ENCODE data around the gene DNMT3A. TPM values are rescaled to one million over a fixed set of nuclear protein-coding genes. Genes with fewer than 3 reads are reported as not detected.

Gene DNMT3A
- polyA plus RNA-seq, 2 donors = 5.0 to 7.3 TPM

DNA sequence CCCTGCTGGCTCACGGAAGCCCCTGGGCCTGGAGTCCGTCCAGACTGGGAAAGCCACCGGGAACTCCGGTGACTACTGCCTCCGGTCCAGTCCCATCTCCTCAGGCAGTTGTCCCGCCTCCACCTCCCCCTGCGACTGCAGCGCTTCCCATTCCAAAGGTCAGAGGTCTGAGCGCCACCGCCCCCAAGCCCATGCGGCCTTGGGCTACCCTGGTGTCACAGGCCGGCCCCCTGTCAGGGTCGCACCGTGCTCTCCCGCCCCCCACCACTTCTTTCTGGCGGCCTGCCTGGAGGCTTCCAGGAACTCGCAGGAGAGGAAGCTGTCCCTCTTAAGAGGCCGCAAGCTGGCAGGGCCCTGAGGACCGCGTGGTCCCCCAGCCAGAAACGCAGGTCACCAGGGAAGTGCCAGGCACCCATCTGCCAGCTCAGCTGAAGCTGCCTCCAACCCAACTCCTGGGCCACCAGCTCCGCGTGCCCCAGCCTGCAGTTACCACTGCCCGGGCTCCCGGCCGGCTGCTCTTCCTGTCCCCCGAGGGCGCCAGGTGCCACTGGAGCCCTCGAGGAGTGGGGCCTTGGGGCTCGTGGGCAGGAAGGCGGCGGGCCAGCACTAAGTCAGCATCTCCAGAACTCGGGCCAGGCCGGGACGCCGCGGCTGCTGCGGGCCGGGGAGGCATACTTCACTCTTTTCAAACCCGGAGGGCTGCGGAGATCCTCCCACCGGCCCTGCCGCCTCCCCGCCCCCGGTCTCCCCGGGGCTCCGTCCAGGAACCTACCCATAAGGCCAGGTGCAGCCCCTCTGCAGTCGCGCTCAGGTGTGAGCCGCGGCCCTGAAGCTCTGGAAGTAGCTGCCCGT is 90.1 kb downstream of the DNMT3A start:
- Histone ChIP-seq H3K4me1 (ENCODE audit: control insufficient read depth in 2 of 2, insufficient read depth in 2 of 2, low read length in 1 of 2) (peaks cover 4 to 8% of the 10 kb centered on the region in 2 donors), H3K27me3 (ENCODE audit: control insufficient read depth in 1 of 2, insufficient read depth in 2 of 2, low read length in 2 of 2) (no peaks in the 10 kb centered on the region), H3K9me3 (ENCODE audit: control insufficient read depth in 2 of 2, insufficient read depth in 1 of 2, low read depth in 1 of 2, low read length in 1 of 2) (no peaks in the 10 kb centered on the region), H3K4me3 (ENCODE audit: low read depth in 1 of 2, low read length in 2 of 2) (peak overlapping the region; percentile 54 to 57), H3K36me3 (ENCODE audit: control insufficient read depth in 2 of 2, insufficient read depth in 2 of 2, low read length in 1 of 2) (peaks cover 0 to 14% of the 10 kb centered on the region in 2 donors), H3K27ac (ENCODE audit: low read depth in 2 of 2, low read length in 1 of 2) (peak overlapping the region; percentile 36 to 41)
- WGBS, 2 donors = 3 to 4% methylated on average over 43 to 52 of the region's 52 CpGs

DNA sequence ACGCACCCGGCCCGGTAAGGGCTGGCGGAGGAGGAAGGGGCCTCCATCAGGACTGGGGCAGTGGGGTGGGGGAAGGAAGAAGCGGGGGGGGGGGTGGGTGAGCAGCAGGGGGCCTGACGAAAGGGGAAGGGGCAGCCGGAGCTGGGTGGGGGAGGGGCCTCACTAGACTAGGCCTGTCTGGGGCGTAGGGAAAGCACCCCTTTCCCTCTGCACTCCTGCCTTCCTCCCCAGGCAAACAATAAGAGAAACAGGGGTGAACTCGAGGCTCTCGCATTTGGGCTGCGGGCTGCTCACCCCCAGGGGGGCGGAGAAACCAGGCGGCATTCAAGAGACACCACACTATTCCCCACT is 90.7 kb downstream of the DNMT3A start:
- Histone ChIP-seq H3K4me1 (ENCODE audit: control insufficient read depth in 2 of 2, insufficient read depth in 2 of 2, low read length in 1 of 2) (peaks cover 4 to 8% of the 10 kb centered on the region in 2 donors), H3K4me3 (ENCODE audit: low read depth in 1 of 2, low read length in 2 of 2) (peak overlapping the region; percentile 54 to 57), H3K9me3 (ENCODE audit: control insufficient read depth in 2 of 2, insufficient read depth in 1 of 2, low read depth in 1 of 2, low read length in 1 of 2) (no peaks in the 10 kb centered on the region), H3K36me3 (ENCODE audit: control insufficient read depth in 2 of 2, insufficient read depth in 2 of 2, low read length in 1 of 2) (peaks cover 1 to 20% of the 10 kb centered on the region in 2 donors), H3K27ac (ENCODE audit: low read depth in 2 of 2, low read length in 1 of 2) (peak overlapping the region in 1 of 2 donors; percentile 36), H3K27me3 (ENCODE audit: control insufficient read depth in 1 of 2, insufficient read depth in 2 of 2, low read length in 2 of 2) (no peaks in the 10 kb centered on the region)
- WGBS, 2 donors = 43 to 49% methylated on average over 10 to 13 of the region's 13 CpGs

DNA sequence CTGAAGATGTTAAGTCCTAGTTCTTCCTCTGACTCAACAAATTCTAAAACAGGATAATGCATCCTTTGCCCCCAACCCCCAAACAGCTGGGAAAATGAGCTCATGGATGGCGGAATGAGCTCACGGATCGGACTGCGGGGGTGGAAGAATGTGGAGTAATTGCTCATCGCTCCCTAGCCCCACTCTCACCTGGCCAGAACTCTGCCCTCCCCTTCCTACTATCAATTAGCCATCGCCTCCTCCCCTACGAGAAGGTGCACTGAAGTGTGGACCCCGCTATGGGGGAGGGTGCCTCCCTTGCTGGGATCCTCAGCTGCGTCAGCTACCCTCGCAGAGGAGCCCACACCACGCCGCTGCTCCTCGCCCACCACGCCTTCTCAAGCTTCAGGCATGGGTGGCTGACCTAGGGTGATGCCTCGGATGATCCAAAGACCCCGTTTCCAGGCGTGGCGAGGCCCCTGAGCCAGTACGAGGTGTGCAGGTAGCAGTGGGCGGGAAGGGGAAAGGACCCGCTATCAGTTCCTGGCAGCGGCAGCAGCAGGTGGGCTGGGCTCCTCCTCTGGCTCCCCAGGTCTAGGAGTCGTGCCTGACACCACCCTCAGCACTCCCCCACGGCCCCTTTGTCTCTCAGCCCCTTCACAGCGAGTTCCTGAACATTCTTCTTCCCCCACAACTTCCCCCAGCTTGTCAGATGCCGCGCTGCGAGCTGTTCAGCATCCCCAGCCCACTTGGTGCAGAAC is 91.2 kb downstream of the DNMT3A start:
- Histone ChIP-seq H3K27me3 (ENCODE audit: control insufficient read depth in 1 of 2, insufficient read depth in 2 of 2, low read length in 2 of 2) (no peaks in the 10 kb centered on the region), H3K4me1 (ENCODE audit: control insufficient read depth in 2 of 2, insufficient read depth in 2 of 2, low read length in 1 of 2) (peaks cover 4 to 8% of the 10 kb centered on the region in 2 donors), H3K36me3 (ENCODE audit: control insufficient read depth in 2 of 2, insufficient read depth in 2 of 2, low read length in 1 of 2) (peaks cover 4 to 25% of the 10 kb centered on the region in 2 donors), H3K9me3 (ENCODE audit: control insufficient read depth in 2 of 2, insufficient read depth in 1 of 2, low read depth in 1 of 2, low read length in 1 of 2) (no peaks in the 10 kb centered on the region), H3K27ac (ENCODE audit: low read depth in 2 of 2, low read length in 1 of 2) (no peak overlapping the region), H3K4me3 (ENCODE audit: low read depth in 1 of 2, low read length in 2 of 2) (no peak overlapping the region)
- 68 to 85% methylated on average over 28 of the region's 28 CpGs for WGBS, 2 donors

DNA sequence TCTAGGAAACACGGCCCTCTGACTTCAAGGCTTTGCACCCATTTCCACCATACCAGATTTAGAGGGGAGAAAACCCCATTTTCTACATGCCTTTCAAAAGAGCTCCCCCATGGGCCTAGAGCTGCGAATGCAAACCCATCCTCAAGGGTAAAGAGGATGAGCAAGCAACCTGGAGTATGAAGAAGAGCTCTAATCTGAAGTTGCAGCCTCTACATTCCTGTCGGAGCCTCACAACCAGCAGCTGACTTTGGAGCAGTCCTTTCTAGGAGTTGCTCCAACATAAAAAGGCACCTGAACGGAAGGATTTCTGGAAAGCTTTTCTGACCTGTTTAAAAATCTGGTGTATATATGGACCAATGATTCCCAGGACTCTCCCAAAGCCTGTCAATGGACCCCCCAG is 91.9 kb downstream of the DNMT3A start:
- H3K4me1 ChIP-seq (ENCODE audit: control insufficient read depth in 2 of 2, insufficient read depth in 2 of 2, low read length in 1 of 2) = peaks cover 4 to 8% of the 10 kb centered on the region in 2 donors
- peaks cover 8 to 33% of the 10 kb centered on the region in 2 donors for H3K36me3 ChIP-seq (ENCODE audit: control insufficient read depth in 2 of 2, insufficient read depth in 2 of 2, low read length in 1 of 2)
- WGBS, 2 donors = 94 to 95% methylated on average over 4 of the region's 4 CpGs
- no peaks in the 10 kb centered on the region for H3K27me3 ChIP-seq (ENCODE audit: control insufficient read depth in 1 of 2, insufficient read depth in 2 of 2, low read length in 2 of 2)
- no peak overlapping the region for H3K27ac ChIP-seq (ENCODE audit: low read depth in 2 of 2, low read length in 1 of 2)
- H3K4me3 ChIP-seq (ENCODE audit: low read depth in 1 of 2, low read length in 2 of 2) = no peak overlapping the region
- H3K9me3 ChIP-seq (ENCODE audit: control insufficient read depth in 2 of 2, insufficient read depth in 1 of 2, low read depth in 1 of 2, low read length in 1 of 2) = no peaks in the 10 kb centered on the region

DNA sequence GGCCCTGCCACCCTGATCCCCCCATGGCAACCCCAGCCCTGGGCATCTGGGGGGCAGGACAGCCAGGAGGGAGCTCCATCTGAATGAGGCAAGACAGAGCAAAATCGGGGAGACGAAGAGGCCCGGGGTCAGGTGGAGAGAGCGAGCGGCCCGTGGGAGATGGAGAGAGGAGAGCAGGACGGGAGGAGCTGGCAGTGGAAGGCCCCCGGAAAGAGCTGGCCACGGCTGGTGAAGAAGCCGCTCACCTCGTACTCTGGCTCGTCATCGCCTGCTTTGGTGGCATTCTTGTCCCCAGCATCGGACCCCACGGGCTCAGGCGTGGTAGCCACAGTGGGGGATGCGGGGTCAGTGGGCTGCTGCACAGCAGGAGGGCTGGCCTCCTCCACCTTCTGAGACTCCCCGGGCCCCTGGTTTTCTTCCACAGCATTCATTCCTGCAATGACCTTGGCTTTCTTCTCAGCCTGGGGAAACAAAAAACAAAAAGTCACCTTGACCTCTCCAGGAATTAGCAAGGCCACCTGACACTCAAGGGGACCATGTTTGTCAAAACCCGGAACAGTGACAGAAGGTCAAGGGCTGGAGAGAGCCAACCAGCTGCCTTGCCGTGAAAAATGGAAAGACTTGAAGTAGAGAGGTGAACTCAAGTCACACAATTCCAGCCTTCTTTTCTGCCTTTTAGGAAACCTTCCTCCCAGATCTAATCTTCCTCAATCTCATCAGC is 93.8 kb downstream of the DNMT3A start:
- no peaks in the 10 kb centered on the region for H3K27me3 ChIP-seq (ENCODE audit: control insufficient read depth in 1 of 2, insufficient read depth in 2 of 2, low read length in 2 of 2)
- H3K4me3 ChIP-seq (ENCODE audit: low read depth in 1 of 2, low read length in 2 of 2) = no peak overlapping the region
- H3K36me3 ChIP-seq (ENCODE audit: control insufficient read depth in 2 of 2, insufficient read depth in 2 of 2, low read length in 1 of 2) = peaks cover 8 to 45% of the 10 kb centered on the region in 2 donors
- H3K9me3 ChIP-seq (ENCODE audit: control insufficient read depth in 2 of 2, insufficient read depth in 1 of 2, low read depth in 1 of 2, low read length in 1 of 2) = no peaks in the 10 kb centered on the region
- WGBS, 2 donors = 91% methylated on average over 20 of the region's 20 CpGs
- no peak overlapping the region for H3K27ac ChIP-seq (ENCODE audit: low read depth in 2 of 2, low read length in 1 of 2)
- H3K4me1 ChIP-seq (ENCODE audit: control insufficient read depth in 2 of 2, insufficient read depth in 2 of 2, low read length in 1 of 2) = peaks cover 4 to 8% of the 10 kb centered on the region in 2 donors

DNA sequence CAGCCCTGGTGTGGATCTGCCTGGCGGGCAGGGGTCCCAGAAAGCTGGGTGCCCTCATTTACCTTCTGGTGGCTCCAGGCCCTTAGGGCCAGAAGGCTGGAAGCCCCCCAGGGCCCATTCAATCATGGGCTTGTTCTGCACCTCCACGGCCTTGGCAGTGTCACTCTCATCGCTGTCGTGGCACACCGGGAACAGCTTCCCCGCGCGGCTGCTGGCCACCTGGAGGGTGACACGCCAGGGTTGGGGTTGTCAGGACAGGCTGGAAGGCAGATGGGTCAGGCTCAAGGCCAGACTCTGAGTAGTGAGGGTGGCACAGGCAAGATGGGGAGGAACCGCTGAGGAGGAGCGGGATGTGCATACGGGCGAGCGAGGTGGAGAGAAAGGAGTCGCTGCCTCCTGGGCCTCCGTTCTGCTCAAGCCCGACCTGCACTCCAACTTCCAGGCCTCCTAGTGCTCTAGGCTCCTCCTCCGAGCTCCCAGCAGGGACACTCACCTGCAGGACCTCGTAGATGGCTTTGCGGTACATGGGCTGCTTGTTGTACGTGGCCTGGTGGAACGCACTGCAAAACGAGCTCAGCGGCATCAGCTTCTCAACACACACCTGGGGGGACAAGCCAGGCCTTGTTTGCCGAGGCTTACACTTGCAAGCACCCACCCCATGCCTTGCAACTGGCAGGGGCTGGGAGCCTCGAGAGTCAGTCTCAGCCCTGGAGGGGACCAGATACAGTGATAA is 95.0 kb downstream of the DNMT3A start:
- Histone ChIP-seq H3K36me3 (ENCODE audit: control insufficient read depth in 2 of 2, insufficient read depth in 2 of 2, low read length in 1 of 2) (peaks cover 8 to 45% of the 10 kb centered on the region in 2 donors), H3K9me3 (ENCODE audit: control insufficient read depth in 2 of 2, insufficient read depth in 1 of 2, low read depth in 1 of 2, low read length in 1 of 2) (no peaks in the 10 kb centered on the region), H3K4me3 (ENCODE audit: low read depth in 1 of 2, low read length in 2 of 2) (no peak overlapping the region), H3K27me3 (ENCODE audit: control insufficient read depth in 1 of 2, insufficient read depth in 2 of 2, low read length in 2 of 2) (no peaks in the 10 kb centered on the region), H3K27ac (ENCODE audit: low read depth in 2 of 2, low read length in 1 of 2) (no peak overlapping the region), H3K4me1 (ENCODE audit: control insufficient read depth in 2 of 2, insufficient read depth in 2 of 2, low read length in 1 of 2) (peaks cover 4 to 7% of the 10 kb centered on the region in 2 donors)
- WGBS, 2 donors = 94% methylated on average over 26 of the region's 26 CpGs

DNA sequence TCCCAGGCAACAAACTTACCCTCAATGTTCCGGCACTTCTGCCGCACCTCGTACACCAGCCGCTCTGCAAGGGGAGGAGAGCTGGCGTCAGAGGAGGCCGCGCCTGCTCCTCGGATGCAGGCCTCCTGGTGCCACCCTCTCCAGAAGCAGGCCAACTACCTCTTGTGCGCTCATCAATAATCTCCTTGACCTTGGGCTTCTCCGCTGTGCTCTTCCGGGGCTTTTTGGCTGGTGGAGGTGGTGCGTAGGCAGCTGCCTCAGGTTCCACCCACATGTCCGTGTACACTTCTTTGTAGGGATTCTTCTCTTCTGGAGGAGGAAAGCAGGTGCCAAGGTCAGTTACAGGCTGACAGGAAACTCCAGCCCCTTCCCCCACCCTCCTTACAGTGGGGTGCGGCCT is 95.7 kb downstream of the DNMT3A start:
- Histone ChIP-seq H3K4me3 (ENCODE audit: low read depth in 1 of 2, low read length in 2 of 2) (no peak overlapping the region), H3K27ac (ENCODE audit: low read depth in 2 of 2, low read length in 1 of 2) (no peak overlapping the region), H3K9me3 (ENCODE audit: control insufficient read depth in 2 of 2, insufficient read depth in 1 of 2, low read depth in 1 of 2, low read length in 1 of 2) (no peaks in the 10 kb centered on the region), H3K27me3 (ENCODE audit: control insufficient read depth in 1 of 2, insufficient read depth in 2 of 2, low read length in 2 of 2) (no peaks in the 10 kb centered on the region), H3K4me1 (ENCODE audit: control insufficient read depth in 2 of 2, insufficient read depth in 2 of 2, low read length in 1 of 2) (no peaks in the 10 kb centered on the region), H3K36me3 (ENCODE audit: control insufficient read depth in 2 of 2, insufficient read depth in 2 of 2, low read length in 1 of 2) (peaks cover 8 to 49% of the 10 kb centered on the region in 2 donors)
- WGBS, 2 donors = 89 to 92% methylated on average over 14 of the region's 14 CpGs

DNA sequence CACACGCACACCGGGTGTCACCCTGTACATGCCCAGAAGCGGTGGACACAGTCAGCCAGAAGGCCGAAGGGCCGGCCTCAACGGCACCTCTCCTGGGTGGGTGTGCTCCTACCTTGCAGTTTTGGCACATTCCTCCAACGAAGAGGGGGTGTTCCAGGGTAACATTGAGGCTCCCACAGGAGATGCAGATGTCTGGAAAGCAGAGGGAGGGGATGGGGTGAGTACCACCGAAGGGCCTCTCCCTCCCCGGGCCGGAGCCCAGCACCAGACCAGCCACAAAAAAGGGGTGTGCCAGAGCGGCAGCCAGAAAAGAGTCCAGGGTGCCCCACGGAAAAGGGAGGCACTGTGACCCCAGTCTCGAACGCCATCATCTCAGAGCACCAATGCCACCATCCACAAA is 96.6 kb downstream of the DNMT3A start:
- 92 to 96% methylated on average over 13 to 14 of the region's 14 CpGs for WGBS, 2 donors
- Histone ChIP-seq H3K4me3 (ENCODE audit: low read depth in 1 of 2, low read length in 2 of 2) (no peak overlapping the region), H3K4me1 (ENCODE audit: control insufficient read depth in 2 of 2, insufficient read depth in 2 of 2, low read length in 1 of 2) (no peaks in the 10 kb centered on the region), H3K9me3 (ENCODE audit: control insufficient read depth in 2 of 2, insufficient read depth in 1 of 2, low read depth in 1 of 2, low read length in 1 of 2) (no peaks in the 10 kb centered on the region), H3K27ac (ENCODE audit: low read depth in 2 of 2, low read length in 1 of 2) (no peak overlapping the region), H3K36me3 (ENCODE audit: control insufficient read depth in 2 of 2, insufficient read depth in 2 of 2, low read length in 1 of 2) (peaks cover 8 to 57% of the 10 kb centered on the region in 2 donors), H3K27me3 (ENCODE audit: control insufficient read depth in 1 of 2, insufficient read depth in 2 of 2, low read length in 2 of 2) (no peaks in the 10 kb centered on the region)

DNA sequence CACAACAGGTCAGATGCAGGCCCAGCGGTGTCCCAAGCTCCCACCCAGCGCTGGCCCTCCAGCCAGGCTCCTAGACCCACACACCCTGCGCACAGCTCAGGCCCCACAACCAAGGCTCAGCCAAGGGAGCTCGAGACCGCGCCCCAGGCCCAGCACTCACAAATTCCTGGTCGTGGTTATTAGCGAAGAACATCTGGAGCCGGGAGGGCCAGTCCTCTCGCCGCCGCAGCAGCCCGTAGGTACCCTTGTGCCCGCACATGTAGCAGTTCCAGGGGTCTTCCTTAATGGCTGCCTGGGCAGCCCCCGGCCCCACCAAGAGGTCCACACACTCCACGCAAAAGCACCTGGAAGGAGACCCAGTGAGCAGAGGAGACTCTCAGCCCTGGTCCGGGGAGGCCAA is 97.7 kb downstream of the DNMT3A start:
- Histone ChIP-seq H3K27ac (ENCODE audit: low read depth in 2 of 2, low read length in 1 of 2) (no peak overlapping the region), H3K9me3 (ENCODE audit: control insufficient read depth in 2 of 2, insufficient read depth in 1 of 2, low read depth in 1 of 2, low read length in 1 of 2) (no peaks in the 10 kb centered on the region), H3K27me3 (ENCODE audit: control insufficient read depth in 1 of 2, insufficient read depth in 2 of 2, low read length in 2 of 2) (no peaks in the 10 kb centered on the region), H3K36me3 (ENCODE audit: control insufficient read depth in 2 of 2, insufficient read depth in 2 of 2, low read length in 1 of 2) (peaks cover 8 to 68% of the 10 kb centered on the region in 2 donors), H3K4me1 (ENCODE audit: control insufficient read depth in 2 of 2, insufficient read depth in 2 of 2, low read length in 1 of 2) (no peaks in the 10 kb centered on the region), H3K4me3 (ENCODE audit: low read depth in 1 of 2, low read length in 2 of 2) (no peak overlapping the region)
- WGBS, 2 donors = 94 to 96% methylated on average over 17 of the region's 17 CpGs
